Inferior parietal cortex (tissue), 1 donor: ENCODE data around the gene HMGN3.
"Not testable (repeated sequence)": the region's sequence is repeated elsewhere in the genome, so short reads cannot be mapped to it uniquely, and the experiment has no call there.

ENCODE experiments used
- DNase-seq: peaks from one replicate; pipeline ENCODE4 v3.0.0-alpha.2; 2016; ENCODE audit errors: extremely low spot score

The HMGN3 gene

GRCh38 chr6:79234150-79235022 lies at the start of gene HMGN3:
Gene HMGN3, minus strand, starts transcription at chr6:79234682.
- DNase-seq, result peak; percentile 94

DNA sequence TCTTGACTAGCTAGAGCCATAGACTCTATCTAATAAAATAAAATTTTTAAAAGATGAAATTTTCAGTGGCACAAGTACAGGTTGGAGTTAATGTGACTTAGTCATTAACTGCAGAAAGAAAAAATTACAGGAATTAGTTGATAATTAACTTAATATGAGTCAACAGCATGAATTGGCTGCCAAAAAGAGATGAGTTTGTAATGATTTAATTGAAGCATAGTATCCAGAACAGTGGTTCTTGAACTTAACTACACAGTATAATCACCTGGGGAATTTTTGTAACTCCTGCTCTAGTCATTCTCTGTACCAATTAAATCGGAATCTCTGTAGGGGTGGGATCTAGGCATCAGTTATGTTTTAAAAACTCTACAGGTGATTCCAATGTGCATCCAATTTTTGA lies 46.3 kb upstream of the HMGN3 start:
- no peak for DNase-seq

GRCh38 chr6:79277109-79277508 lies 42.6 kb upstream of the HMGN3 start:
- no peak for DNase-seq

DNA sequence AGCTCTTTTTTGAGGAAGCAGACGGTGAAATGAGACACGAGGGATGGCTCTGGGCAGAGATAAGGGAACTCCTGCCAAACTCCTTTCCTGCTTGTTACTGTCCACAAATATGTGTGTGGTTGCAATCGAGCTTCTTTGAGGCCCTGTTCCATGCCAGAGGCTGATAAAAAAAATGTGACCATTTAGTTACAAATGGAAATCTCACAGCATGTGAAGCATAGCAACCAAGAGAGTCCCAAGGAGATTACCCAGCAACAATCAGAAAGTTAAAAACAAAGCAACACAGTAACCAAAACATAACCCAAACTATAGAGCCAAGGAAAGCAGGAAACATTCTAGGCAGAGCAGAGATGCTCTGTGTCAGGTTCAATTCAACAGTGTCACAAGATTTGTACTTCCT lies 35.4 kb upstream of the HMGN3 start:
- no peak for DNase-seq

DNA sequence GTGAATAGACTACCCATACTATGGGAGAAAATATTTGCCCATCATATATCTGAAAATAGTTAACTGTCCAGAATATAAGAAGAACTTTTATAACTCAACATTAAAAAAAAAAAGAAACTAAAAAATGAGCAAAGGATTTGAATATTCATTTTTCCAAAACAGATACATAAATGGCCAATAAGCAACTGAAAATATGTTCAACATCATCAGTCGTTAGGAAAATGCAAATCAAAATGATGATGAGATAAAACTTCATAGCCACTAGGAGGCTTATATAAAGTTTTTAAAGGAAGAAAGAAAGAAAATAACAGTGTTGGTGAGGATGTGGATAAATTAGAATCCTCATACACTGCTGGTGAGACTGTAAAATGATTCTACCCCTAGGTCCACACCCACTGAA lies 32.6 kb upstream of the HMGN3 start:
- DNase-seq, result no peak

- DNase-seq, result no peak
Observed at GRCh38 chr6:79266051-79266450, 31.6 kb upstream of the HMGN3 start.

- DNase-seq, result no peak
Observed at GRCh38 chr6:79263359-79263758, 28.9 kb upstream of the HMGN3 start.

DNA sequence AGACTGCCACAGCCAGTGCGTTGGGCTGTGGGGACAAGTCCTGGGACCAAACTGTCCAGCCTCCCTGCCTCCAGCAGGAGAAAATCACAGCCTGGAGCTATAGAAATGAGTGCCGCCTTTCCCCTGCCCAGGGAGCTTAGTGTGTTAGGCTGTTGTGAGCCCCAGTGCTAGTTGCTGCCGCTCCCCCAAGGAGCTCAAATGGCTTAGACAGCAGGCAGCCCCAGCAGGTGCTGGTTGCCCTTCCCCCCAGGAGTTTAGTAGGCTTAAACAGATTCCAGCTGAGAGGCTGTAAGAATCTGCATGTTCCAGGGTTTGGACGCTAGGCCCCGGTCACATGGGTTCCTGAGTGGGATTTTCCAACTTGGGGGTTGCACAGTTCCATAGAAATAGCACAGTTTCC lies 27.2 kb upstream of the HMGN3 start:
- DNase-seq, result no peak

DNA sequence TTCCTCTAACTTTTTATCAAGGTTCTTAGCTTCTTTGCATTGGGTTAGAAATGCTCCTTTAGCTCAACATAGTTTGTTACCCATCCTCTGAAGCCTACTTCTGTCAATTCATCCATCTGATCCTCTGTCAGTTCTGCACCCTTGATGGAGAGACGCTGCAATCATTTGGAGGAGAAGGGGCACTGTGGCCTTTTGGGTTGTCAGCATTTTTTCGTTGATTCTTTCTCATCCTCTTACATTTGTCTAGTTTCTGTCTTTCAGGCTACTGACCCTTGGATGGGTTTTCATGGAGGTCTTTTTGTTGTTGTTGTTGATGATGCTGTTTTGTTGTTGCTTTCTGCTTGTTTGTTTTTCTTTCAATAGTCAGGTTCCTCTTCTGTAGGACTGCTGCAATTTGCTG lies 26.3 kb upstream of the HMGN3 start:
- DNase-seq, result no peak

DNA sequence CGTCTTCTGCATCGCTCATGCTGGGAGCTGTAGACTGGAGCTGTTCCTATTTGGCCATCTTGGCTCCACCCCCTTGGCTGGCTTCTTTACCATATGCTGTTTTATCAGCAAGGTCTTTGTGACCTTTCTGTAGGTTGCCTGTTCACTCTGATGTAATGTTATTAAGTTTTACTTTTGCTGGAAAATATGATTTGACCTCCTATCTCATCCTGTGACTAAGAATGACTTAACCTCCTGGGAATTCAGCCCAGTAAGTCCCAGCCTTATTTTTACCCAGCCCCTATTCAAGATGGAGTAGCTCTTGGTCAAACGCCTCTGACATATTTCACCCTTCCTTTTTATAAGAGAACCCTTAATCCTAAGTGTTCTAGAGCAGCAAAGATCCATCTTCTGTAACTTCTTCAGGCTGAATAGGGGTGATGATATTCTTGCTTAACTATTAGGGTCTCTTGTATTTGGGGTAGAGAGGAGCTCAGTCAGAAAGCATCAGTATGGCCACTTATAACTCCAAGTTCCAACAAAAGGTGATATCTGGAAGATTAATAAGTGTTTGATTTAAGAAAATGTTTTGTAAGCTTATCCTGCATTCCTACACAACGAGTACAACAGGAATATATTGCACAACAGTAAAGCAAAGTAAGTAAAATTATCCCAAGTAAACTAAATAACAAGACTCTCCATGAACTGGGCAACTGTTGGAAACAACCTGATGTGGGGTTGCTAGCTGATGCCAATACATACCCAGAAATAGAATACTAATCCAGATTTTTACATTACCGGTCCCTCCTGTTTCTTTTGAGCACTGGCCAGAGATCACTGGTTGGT lies 23.1 kb upstream of the HMGN3 start:
- no peak for DNase-seq

- not testable (repeated sequence) for DNase-seq
Observed at GRCh38 chr6:79256770-79257169, 22.3 kb upstream of the HMGN3 start.

GRCh38 chr6:79255086-79255485 lies 20.6 kb upstream of the HMGN3 start:
- DNase-seq, result not testable (repeated sequence)

DNA sequence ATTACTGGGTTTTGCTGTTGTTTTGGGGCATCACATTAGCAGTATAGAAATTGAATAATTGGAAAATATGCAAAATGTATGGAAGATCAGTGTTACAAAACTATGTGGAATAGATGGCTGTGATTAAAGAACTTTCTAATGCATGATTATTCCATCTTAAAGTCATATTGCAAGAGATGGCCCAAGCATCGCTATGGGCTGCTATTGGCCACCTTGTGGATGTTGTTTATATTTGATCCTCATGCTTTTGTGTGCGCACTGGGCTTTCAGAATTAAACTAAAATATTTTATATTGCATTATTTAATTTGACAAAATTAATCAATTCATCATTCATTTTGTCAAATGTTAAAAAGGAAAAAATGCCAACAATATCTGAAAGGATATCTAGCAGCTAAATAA lies 16.1 kb upstream of the HMGN3 start:
- no peak for DNase-seq

- no peak for DNase-seq
Observed at GRCh38 chr6:79250107-79250514, 15.6 kb upstream of the HMGN3 start.

- DNase-seq, result no peak
Observed at GRCh38 chr6:79249136-79249535, 14.7 kb upstream of the HMGN3 start.

GRCh38 chr6:79246891-79247290 lies 12.4 kb upstream of the HMGN3 start:
- no peak for DNase-seq

- DNase-seq, result no peak
Observed at GRCh38 chr6:79241228-79241627, 6.7 kb upstream of the HMGN3 start.

GRCh38 chr6:79240509-79240908 lies 6.0 kb upstream of the HMGN3 start:
- no peak for DNase-seq

DNA sequence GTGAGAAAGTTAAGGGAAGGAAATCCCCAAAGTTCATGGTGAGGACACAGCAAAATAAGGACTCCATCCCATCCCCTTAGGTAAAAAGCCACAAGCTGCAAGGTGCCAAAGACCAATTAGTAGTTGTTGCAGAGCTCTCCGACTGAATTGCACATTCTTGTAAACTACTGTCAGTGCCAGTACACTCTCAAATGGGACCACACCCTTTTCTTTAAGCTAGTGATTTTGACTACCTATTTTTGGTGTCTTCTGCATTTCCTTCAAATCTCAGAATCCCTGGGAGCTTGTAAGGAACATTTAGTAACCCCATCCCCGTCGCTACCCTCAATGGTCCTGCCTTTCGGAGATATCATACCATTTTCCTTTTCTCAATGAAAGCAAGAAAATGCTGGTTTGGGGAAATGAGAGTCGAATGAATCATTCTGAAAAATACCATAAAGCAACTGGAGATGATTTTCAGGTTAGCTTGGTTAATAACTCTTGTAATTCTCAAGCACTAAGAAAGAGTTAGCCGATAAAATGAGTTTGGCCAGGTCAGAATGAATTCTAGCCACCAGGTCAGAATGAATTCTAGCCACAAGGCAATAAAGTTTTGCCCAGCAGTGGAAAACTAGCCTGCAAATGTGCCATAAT lies 5.2 kb upstream of the HMGN3 start:
- DNase-seq, result no peak

- no peak for DNase-seq
Observed at GRCh38 chr6:79238919-79239318, 4.4 kb upstream of the HMGN3 start.

GRCh38 chr6:79236711-79237110 lies 2.2 kb upstream of the HMGN3 start:
- DNase-seq, result no peak

GRCh38 chr6:79233611-79234149 lies 802 bp downstream of the HMGN3 start:
- DNase-seq, result peak; percentile 82
